Caco-2 (cell line): ENCODE measurements around the gene MSRB3. TPM values are rescaled to one million over a fixed set of nuclear protein-coding genes. Genes with fewer than 3 reads are reported as not detected.

ENCODE experiments used
- BruUV-seq: library from RNA; stranded (reverse); fragments of 400-500 nt; replicated peaks from 2 replicates; lab custom pipeline; 2021; lab: Mats Ljungman, UMichigan
- CTCF ChIA-PET: fragments of 300-600 bp; sonication (Branson Sonifier 250); formaldehyde crosslinking; loops from one replicate; lab custom pipeline; 2022; ENCODE audit warnings: antibody characterized with exemption; lab: Charles Lee
- POLR2A ChIA-PET: fragments of 300-600 bp; sonication (Branson Sonifier 250); formaldehyde crosslinking; loops from one replicate; lab custom pipeline; 2022; ENCODE audit warnings: antibody characterized with exemption; lab: Charles Lee
- DNase-seq, 2 experiments: peaks; one replicate each; pipeline versions ENCODE4 v3.0.0 to v3.0.0-alpha.2; 2020 to 2022
- H3K27me3 ChIP-seq: replicated peaks from 2 replicates; pipeline ENCODE4 v1.6.0; 2011; ENCODE audit warnings: low read length; ENCODE audit not compliant: control insufficient read depth, insufficient read depth
- H3K36me3 ChIP-seq: 2 replicates; pipeline ENCODE4 v1.5.1; 2011; ENCODE audit warnings: low read length; ENCODE audit not compliant: control insufficient read depth, insufficient read depth
- H3K4me1 ChIP-seq: fragments of 250-450 bp; sonication (Bioruptor Pico); 2 replicates; pipeline ENCODE4 v1.5.1; 2020; ENCODE audit warnings: mild to moderate bottlenecking
- H3K4me3 ChIP-seq: 2 replicates; pipeline ENCODE4 v1.5.1; 2011; ENCODE audit warnings: low read depth, mild to moderate bottlenecking, control low read depth, low read length
- H3K9me3 ChIP-seq: fragments of 250-450 bp; sonication (Bioruptor Pico); 2 replicates; pipeline ENCODE4 v1.5.1; 2020; ENCODE audit warnings: mild to moderate bottlenecking, moderate library complexity
- H3K27ac Mint-ChIP-seq: one replicate; pipeline ENCODE4 v1.8.0; 2022; ENCODE audit warnings: mixed read lengths; ENCODE audit not compliant: unreplicated experiment
- H3K27me3 Mint-ChIP-seq: one replicate; pipeline ENCODE4 v1.8.0; 2022; ENCODE audit warnings: mixed read lengths; ENCODE audit not compliant: insufficient read depth, unreplicated experiment
- H3K36me3 Mint-ChIP-seq: one replicate; pipeline ENCODE4 v1.8.0; 2022; ENCODE audit warnings: mild to moderate bottlenecking, mixed read lengths; ENCODE audit not compliant: insufficient read depth, unreplicated experiment
- H3K4me1 Mint-ChIP-seq: one replicate; pipeline ENCODE4 v1.8.0; 2022; ENCODE audit warnings: low read depth, mixed read lengths; ENCODE audit not compliant: unreplicated experiment
- H3K4me3 Mint-ChIP-seq: one replicate; pipeline ENCODE4 v1.8.0; 2022; ENCODE audit warnings: mild to moderate bottlenecking, moderate library complexity, mixed read lengths; ENCODE audit not compliant: unreplicated experiment
- H3K9me3 Mint-ChIP-seq: one replicate; pipeline ENCODE4 v1.8.0; 2022; ENCODE audit warnings: mixed read lengths; ENCODE audit not compliant: unreplicated experiment
- intact Hi-C: fragments of 100-400 bp; cut with micrococcal nuclease; formaldehyde crosslinking; loops from one replicate; pipeline ENCODE4 v1.10.0; 2022; ENCODE audit not compliant: unreplicated experiment
- total RNA-seq: library from RNA; stranded (reverse); gene quantifications from 2 replicates; pipeline ENCODE4 v1.2.3, GENCODE V29; 2022
- TF ChIP-seq, protein P1 (sequence below), 2 experiments: fragments of 200-600 bp in 1 of 2; IDR thresholded peaks; 1 replicate in 1 of 2; 2 replicates in 1 of 2; pipeline versions ENCODE4 v1.5.1 to v1.8.0; 2011 to 2022; ENCODE audit warnings: antibody characterized with exemption in 1 of 2, control low read depth in 1 of 2, inconsistent platforms in 1 of 2, low read depth in 1 of 2, low read length in 1 of 2, mild to moderate bottlenecking in 1 of 2, moderate library complexity in 1 of 2; ENCODE audit not compliant: insufficient read depth in 1 of 2, severe bottlenecking in 1 of 2, unreplicated experiment in 1 of 2

MSRB3 gene
- total RNA-seq, 1 experiment from 2014 or later = 7.7 TPM

DNA sequence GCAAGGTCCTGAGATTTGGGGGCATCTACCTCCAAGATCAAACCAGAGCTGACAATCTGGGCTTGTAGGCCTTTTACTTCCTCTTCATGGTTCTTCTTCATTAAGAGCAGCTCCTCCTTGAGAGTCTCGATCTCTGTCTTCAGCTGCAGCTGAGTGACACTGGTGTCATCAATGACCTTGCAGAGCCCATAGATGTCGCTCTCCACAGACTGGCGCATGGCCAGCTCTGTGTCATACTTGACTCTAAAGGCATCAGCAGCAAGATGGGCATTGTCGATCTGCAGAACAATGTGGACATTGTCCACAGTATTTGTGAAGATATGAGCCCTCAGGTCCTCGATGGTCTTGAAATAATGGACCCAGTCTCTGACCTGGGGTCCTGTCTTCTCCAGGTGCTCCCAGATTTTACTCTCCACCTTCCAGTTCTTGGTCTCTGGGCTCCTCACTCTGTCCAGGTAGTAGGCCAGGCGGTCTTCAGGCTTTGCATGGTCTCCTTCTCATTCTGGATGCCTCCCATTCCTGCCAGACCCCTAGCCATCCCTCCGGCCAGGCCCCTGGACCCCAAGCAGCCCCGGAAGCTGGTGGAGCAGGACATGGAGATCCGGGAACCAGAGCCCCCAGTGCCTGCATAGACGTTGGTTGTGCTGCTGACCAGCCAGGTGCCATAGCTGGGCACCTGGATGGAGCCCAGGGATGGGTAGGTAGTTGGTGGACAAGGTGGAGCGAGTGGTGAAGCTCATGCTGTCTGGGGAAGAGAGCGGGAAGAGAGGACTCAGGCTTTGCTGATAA lies 141.0 kb downstream of the MSRB3 start:
- H3K4me3 Mint-ChIP-seq = no peak overlapping the region
- Histone ChIP-seq H3K4me1 (peaks cover 9% of the 10 kb centered on the region), H3K27me3 (no peaks in the 10 kb centered on the region), H3K4me3 (no peak overlapping the region), H3K36me3 (no peaks in the 10 kb centered on the region), H3K9me3 (peaks cover 6% of the 10 kb centered on the region)
- H3K4me1 Mint-ChIP-seq = peaks cover 12% of the 10 kb centered on the region
- DNase-seq = no peak
- CTCF ChIA-PET = no interaction called here
- no TSS peak for BruUV-seq
- intact Hi-C loops = no loop called here
- no peak overlapping the region for H3K27ac Mint-ChIP-seq
- no peaks in the 10 kb centered on the region for H3K36me3 Mint-ChIP-seq
- POLR2A ChIA-PET = no interaction called here
- TF ChIP-seq, protein P1, sequence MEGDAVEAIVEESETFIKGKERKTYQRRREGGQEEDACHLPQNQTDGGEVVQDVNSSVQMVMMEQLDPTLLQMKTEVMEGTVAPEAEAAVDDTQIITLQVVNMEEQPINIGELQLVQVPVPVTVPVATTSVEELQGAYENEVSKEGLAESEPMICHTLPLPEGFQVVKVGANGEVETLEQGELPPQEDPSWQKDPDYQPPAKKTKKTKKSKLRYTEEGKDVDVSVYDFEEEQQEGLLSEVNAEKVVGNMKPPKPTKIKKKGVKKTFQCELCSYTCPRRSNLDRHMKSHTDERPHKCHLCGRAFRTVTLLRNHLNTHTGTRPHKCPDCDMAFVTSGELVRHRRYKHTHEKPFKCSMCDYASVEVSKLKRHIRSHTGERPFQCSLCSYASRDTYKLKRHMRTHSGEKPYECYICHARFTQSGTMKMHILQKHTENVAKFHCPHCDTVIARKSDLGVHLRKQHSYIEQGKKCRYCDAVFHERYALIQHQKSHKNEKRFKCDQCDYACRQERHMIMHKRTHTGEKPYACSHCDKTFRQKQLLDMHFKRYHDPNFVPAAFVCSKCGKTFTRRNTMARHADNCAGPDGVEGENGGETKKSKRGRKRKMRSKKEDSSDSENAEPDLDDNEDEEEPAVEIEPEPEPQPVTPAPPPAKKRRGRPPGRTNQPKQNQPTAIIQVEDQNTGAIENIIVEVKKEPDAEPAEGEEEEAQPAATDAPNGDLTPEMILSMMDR (IDR thresholded peaks at IDR 0.05; ENCODE audit: insufficient read depth in 1 of 2, low read depth in 1 of 2, low read length in 1 of 2, severe bottlenecking in 1 of 2, unreplicated experiment in 1 of 2) = no peak
- no peaks in the 10 kb centered on the region for H3K27me3 Mint-ChIP-seq
- H3K9me3 Mint-ChIP-seq = peaks cover 34% of the 10 kb centered on the region

DNA sequence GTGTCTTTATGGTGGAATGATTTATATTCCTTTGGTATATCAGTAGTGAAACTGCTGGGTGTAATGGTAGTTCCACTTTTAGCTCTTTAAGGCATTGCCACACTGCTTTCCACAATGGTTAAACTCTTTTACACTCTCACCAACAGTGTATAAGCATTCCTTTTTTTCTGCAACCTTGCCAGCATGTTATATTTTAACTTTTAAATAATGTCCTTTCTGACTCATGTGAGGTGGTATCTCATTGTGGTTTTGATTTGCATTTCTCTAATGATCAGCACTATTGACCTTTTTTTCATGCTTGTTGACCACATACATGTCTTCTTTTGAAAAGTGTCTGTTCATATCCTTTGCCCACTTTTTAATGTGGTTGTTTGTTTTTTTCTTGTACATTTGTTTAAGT lies 142.5 kb downstream of the MSRB3 start:
- TF ChIP-seq, protein P1 (IDR thresholded peaks at IDR 0.05; ENCODE audit: insufficient read depth in 1 of 2, low read depth in 1 of 2, low read length in 1 of 2, severe bottlenecking in 1 of 2, unreplicated experiment in 1 of 2) = no peak
- H3K4me3 ChIP-seq = no peak overlapping the region
- no TSS peak for BruUV-seq

DNA sequence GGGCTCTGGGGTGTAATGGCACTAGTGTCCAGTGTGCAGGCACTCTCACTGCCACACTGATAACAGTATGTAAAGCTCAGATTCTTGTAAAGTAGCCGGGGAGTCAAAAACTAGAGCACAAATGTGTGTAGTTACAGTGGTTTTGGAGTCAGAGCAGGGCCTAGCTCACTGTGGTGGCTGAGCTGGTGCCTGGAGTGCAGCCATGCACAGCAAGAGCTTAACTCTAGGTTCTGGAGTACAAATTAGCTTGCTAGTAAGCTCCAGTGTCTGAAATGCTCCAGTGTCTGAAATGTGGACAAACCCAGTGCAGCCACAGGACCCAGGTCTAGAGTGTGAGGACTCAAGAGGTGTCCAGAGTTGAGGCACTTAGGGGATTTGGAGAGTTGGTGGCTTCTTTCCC lies 149.2 kb downstream of the MSRB3 start:
- POLR2A ChIA-PET = no interaction called here
- CTCF ChIA-PET = no interaction called here

More for the DNA sequence above, 142.5 kb downstream of the MSRB3 start:
- POLR2A ChIA-PET = no interaction called here
- H3K4me3 Mint-ChIP-seq = no peak overlapping the region
- Histone ChIP-seq H3K9me3 (peaks cover 6% of the 10 kb centered on the region), H3K4me1 (peaks cover 6% of the 10 kb centered on the region), H3K36me3 (no peaks in the 10 kb centered on the region), H3K27me3 (no peaks in the 10 kb centered on the region)
- H3K27me3 Mint-ChIP-seq = no peaks in the 10 kb centered on the region
- H3K36me3 Mint-ChIP-seq = no peaks in the 10 kb centered on the region
- peaks cover 34% of the 10 kb centered on the region for H3K9me3 Mint-ChIP-seq
- H3K27ac Mint-ChIP-seq = no peak overlapping the region
- intact Hi-C loops = no loop called here
- peaks cover 5% of the 10 kb centered on the region for H3K4me1 Mint-ChIP-seq
- CTCF ChIA-PET = no interaction called here
- no peak for DNase-seq

More for the DNA sequence above, 149.2 kb downstream of the MSRB3 start:
- intact Hi-C loops = no loop called here
- Histone ChIP-seq H3K4me3 (no peak overlapping the region), H3K36me3 (no peaks in the 10 kb centered on the region), H3K4me1 (no peaks in the 10 kb centered on the region), H3K9me3 (no peaks in the 10 kb centered on the region), H3K27me3 (no peaks in the 10 kb centered on the region)
- no peak for DNase-seq
- H3K9me3 Mint-ChIP-seq = no peaks in the 10 kb centered on the region
- no peaks in the 10 kb centered on the region for H3K27me3 Mint-ChIP-seq
- no peak overlapping the region for H3K27ac Mint-ChIP-seq
- H3K36me3 Mint-ChIP-seq = no peaks in the 10 kb centered on the region
- no TSS peak for BruUV-seq
- H3K4me1 Mint-ChIP-seq = no peaks in the 10 kb centered on the region
- TF ChIP-seq, protein P1 (IDR thresholded peaks at IDR 0.05; ENCODE audit: insufficient read depth in 1 of 2, low read depth in 1 of 2, low read length in 1 of 2, severe bottlenecking in 1 of 2, unreplicated experiment in 1 of 2) = no peak
- no peak overlapping the region for H3K4me3 Mint-ChIP-seq
